Measurements from ENCODE around the gene KREMEN1.
"Not testable (repeated sequence)": the region's sequence is repeated elsewhere in the genome, so short reads cannot be mapped to it uniquely, and the experiment has no call there.

KREMEN1 gene

DNA sequence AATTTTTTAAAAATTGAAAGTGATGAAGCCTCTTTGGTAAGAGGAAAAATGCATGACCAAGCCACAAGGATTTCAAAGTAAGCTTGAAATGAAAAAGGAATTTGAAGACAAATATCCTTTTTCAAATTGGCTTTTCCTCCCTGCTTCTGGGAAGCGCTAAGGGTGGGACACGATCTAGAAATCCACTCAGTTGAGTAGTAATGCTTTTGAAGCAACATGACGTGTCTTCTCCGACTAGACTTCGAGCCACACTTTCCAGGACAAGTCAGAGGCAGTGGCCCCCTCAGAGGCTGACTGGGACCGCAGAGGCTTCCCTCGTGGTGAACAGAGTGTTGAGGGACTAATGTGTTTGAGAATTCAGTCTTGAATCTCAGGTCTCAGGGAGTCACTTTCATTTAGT lies 39.8 kb downstream of the KREMEN1 start:
- no peak for DNase-seq (ENCODE audit: low read depth, low spot score)
- H3K9me3 ChIP-seq (ENCODE audit: low read depth, low read length) = no peaks in the 10 kb centered on the region
- H3K4me3 ChIP-seq = no peak overlapping the region
- no peak overlapping the region for H3K27ac ChIP-seq
- no peak overlapping the region for H3K9ac ChIP-seq (ENCODE audit: insufficient read length)
- no peaks in the 10 kb centered on the region for H3K36me3 ChIP-seq (ENCODE audit: insufficient read depth, low read length)
- TF ChIP-seq POLR2AphosphoS5 (IDR thresholded peaks at IDR 0.05; ENCODE audit: borderline replicate concordance, low read depth, low read length) = no peak

DNA sequence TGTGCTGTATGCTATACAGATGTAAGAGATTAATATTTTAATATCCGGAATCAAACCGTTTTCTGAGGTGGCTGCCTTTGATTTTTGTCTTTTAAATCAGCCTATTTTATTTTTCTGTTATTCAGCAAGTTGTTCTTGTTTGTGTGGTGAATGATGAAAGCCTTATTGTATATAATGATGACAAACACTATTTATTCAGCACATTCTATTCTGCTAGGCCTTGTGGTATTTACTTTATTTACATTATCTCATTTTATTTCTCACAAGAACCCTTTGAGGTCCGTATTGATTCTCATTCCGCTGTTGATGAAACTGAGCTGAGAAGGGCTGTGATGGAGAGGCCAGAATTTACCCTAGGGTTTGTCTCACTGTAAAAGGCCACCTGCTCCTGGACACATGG lies 40.5 kb downstream of the KREMEN1 start:
- no peak overlapping the region for H3K4me3 ChIP-seq
- TF ChIP-seq POLR2AphosphoS5 (IDR thresholded peaks at IDR 0.05; ENCODE audit: borderline replicate concordance, low read depth, low read length) (no peak), EZH2 (IDR thresholded peaks at IDR 0.05) (no peak), FOXP2 (optimal IDR thresholded peaks at IDR 0.05; ENCODE audit: control extremely low read depth, extremely low read length, insufficient read depth) (no peak)
- no peak overlapping the region for H3K9ac ChIP-seq (ENCODE audit: insufficient read length)
- no peaks in the 10 kb centered on the region for H3K36me3 ChIP-seq (ENCODE audit: insufficient read depth, low read length)
- H3K9me3 ChIP-seq (ENCODE audit: low read depth, low read length) = no peaks in the 10 kb centered on the region
- H3K27ac ChIP-seq = no peak overlapping the region
- DNase-seq (ENCODE audit: low read depth, low spot score) = no peak

DNA sequence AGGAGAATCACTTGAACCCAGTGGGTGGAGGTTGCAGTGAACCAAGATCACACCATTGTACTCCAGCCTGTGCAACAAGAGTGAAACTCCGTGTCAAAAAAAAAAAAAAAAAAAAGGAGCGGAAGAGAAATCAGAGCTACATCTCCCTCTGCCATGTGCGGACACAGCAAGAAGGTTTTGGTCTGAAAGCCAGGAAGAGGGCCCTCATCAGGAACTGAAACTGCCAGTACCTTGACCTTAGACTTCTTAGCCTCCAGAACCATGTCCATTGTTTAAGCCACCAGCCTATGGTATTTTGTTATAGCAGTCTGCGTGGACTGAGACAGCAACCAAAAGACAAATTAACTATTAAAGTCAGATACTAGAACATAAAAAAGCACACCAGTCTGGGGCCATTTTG lies 41.6 kb downstream of the KREMEN1 start:
- DNase-seq (ENCODE audit: low read depth, low spot score) = no peak
- Histone ChIP-seq H3K9ac (ENCODE audit: insufficient read length) (no peak overlapping the region), H3K27ac (no peak overlapping the region), H3K4me3 (no peak overlapping the region), H3K9me3 (ENCODE audit: low read depth, low read length) (no peaks in the 10 kb centered on the region), H3K36me3 (ENCODE audit: insufficient read depth, low read length) (no peaks in the 10 kb centered on the region)
- TF ChIP-seq FOXP2 (optimal IDR thresholded peaks at IDR 0.05; ENCODE audit: control extremely low read depth, extremely low read length, insufficient read depth) (no peak), POLR2AphosphoS5 (IDR thresholded peaks at IDR 0.05; ENCODE audit: borderline replicate concordance, low read depth, low read length) (no peak), EZH2 (IDR thresholded peaks at IDR 0.05) (no peak)

DNA sequence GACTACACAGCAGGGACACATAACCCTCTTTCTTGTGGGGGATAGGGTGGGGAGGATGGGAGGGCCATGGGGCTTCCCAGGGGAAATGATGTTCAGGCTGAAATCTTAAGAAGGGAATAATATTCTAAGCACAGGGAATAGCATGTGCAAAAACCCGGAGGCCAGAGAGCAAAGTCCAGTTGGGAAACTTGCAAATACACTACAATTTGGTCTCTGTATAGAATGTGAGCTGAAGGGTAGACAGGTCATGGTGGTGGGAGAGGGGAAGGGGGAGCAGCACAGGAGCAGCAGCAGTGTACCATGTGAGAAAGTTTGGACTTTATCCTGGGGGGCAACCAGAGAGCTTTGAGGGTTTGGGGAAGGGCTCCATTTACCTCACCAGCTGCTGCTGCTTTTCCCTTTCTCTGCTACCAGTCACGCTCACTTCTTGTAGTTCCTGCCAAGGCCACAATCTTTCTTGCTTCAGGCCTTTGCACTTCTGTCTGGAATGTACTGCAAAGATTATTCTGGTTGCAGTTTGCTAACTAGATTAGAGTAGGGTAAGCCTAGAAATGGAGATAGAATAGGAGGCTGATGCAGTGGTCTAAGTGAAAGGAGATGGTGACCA lies 43.0 kb downstream of the KREMEN1 start:
- Histone ChIP-seq H3K9me3 (ENCODE audit: low read depth, low read length) (no peaks in the 10 kb centered on the region), H3K4me3 (no peak overlapping the region), H3K36me3 (ENCODE audit: insufficient read depth, low read length) (no peaks in the 10 kb centered on the region), H3K27ac (no peak overlapping the region), H3K9ac (ENCODE audit: insufficient read length) (no peak overlapping the region)
- no peak for DNase-seq (ENCODE audit: low read depth, low spot score)
- no peak for TF ChIP-seq POLR2AphosphoS5 (IDR thresholded peaks at IDR 0.05; ENCODE audit: borderline replicate concordance, low read depth, low read length)
- no peak for TF ChIP-seq EZH2 (IDR thresholded peaks at IDR 0.05)
- no peak for TF ChIP-seq FOXP2 (optimal IDR thresholded peaks at IDR 0.05; ENCODE audit: control extremely low read depth, extremely low read length, insufficient read depth)

DNA sequence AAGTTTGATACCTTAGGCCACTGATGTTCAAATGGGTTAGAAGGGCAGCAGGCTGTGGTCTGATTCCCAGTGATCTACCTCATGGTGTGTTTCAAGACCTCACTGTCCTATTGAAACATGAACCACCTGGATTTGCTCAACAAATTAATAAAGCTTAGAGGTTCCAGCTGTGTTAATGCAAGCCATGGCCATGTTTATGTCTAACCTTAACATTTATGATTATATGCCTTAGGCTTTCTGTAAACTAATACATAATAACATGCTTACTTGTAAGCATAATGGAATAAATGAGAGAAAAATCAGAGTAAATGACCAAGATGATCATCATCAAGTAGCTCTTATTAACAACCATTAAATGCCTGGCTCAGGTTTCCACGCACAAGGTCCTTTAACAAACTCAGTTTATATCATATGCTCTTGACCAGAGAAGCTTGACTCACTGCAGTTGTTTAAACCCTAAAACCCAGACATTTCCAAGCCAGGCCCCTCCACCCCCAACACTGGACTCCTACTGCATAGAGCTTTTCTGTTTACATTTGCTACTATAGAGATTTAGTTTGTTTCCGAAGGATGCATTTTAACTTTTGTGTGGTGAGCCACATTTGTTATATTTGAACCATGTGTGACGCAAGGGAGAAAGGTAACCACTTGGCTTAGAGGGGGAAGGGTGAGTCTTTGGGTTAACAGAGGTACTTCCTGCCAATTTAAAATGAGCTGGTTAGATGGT lies 43.7 kb downstream of the KREMEN1 start:
- TF ChIP-seq FOXP2 (optimal IDR thresholded peaks at IDR 0.05; ENCODE audit: control extremely low read depth, extremely low read length, insufficient read depth) = no peak
- no peak for TF ChIP-seq POLR2AphosphoS5 (IDR thresholded peaks at IDR 0.05; ENCODE audit: borderline replicate concordance, low read depth, low read length)
- no peak for TF ChIP-seq EZH2 (IDR thresholded peaks at IDR 0.05)
- Histone ChIP-seq H3K9me3 (ENCODE audit: low read depth, low read length) (no peaks in the 10 kb centered on the region), H3K27ac (no peak overlapping the region), H3K4me3 (no peak overlapping the region), H3K36me3 (ENCODE audit: insufficient read depth, low read length) (no peaks in the 10 kb centered on the region), H3K9ac (ENCODE audit: insufficient read length) (no peak overlapping the region)
- no peak for DNase-seq (ENCODE audit: low read depth, low spot score)

DNA sequence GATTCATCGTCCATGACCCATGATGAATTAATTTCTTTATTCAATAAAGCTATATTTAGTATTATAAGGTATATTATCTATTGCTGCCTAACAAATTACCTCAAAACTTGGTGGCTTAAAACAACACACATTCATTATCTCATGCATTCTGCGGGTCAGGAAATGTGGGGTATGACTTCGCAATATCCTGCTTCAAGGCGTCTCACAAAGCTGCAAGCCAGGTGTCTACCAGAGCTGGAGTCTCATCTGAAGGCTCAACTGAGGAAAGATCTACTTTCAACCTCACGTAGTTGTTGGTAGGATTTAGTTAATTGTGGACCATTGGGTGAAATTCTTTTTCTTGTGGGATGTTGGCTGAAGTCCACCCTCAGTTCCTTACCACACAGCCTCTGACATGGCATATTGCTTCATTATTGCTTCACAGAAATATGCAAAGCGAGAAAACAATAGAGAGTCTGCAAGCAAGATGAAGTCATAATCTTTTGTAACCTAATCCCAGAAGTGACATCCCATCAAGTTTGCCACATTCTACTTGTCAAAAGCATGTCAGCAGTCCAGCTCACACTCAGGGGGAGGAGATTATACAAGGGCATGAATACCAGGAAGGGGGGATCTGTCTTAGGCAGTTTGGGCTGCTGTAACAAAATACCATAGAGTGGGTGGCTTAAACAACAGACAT lies 45.1 kb downstream of the KREMEN1 start:
- Histone ChIP-seq H3K9ac (ENCODE audit: insufficient read length) (no peak overlapping the region), H3K27ac (no peak overlapping the region), H3K9me3 (ENCODE audit: low read depth, low read length) (no peaks in the 10 kb centered on the region), H3K36me3 (ENCODE audit: insufficient read depth, low read length) (no peaks in the 10 kb centered on the region), H3K4me3 (no peak overlapping the region)
- TF ChIP-seq FOXP2 (optimal IDR thresholded peaks at IDR 0.05; ENCODE audit: control extremely low read depth, extremely low read length, insufficient read depth) = no peak
- no peak for TF ChIP-seq EZH2 (IDR thresholded peaks at IDR 0.05)
- no peak for TF ChIP-seq POLR2AphosphoS5 (IDR thresholded peaks at IDR 0.05; ENCODE audit: borderline replicate concordance, low read depth, low read length)
- no peak for DNase-seq (ENCODE audit: low read depth, low spot score)

DNA sequence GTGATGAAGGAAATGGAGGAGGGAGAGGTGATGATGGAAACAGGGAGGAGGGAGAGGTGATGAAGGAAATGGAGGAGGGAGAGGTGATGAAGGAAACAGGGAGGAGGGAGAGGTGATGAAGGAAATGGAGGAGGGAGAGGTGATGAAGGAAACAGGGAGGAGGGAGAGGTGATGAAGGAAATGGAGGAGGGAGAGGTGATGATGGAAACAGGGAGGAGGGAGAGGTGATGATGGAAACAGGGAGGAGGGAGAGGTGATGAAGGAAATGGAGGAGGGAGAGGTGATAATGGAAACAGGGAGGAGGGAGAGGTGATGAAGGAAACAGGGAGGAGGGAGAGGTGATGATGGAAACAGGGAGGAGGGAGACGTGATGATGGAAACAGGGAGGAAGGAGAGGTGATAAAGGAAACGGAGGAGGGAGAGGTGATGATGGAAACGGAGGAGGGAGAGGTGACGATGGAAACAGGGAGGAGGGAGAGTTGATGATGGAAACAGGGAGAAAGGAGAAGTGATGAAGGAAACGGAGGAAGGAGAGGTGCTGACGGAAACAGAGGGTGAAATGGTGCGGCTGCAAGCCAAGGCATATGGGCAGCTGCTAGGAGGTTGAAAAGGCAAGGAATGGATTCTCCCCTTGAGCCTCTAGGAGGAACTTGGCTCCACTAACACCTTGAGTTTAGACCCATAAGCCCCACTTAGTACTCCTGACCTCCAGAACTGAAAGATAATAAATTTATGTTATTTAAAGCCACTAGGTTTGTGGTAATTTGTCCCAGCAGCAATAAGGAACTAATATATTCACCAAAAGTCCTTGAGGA lies 47.5 kb downstream of the KREMEN1 start:
- not testable (repeated sequence) for H3K36me3 ChIP-seq (ENCODE audit: insufficient read depth, low read length); H3K9ac ChIP-seq (ENCODE audit: insufficient read length); H3K4me3 ChIP-seq; H3K9me3 ChIP-seq (ENCODE audit: low read depth, low read length); DNase-seq (ENCODE audit: low read depth, low spot score); H3K27ac ChIP-seq

DNA sequence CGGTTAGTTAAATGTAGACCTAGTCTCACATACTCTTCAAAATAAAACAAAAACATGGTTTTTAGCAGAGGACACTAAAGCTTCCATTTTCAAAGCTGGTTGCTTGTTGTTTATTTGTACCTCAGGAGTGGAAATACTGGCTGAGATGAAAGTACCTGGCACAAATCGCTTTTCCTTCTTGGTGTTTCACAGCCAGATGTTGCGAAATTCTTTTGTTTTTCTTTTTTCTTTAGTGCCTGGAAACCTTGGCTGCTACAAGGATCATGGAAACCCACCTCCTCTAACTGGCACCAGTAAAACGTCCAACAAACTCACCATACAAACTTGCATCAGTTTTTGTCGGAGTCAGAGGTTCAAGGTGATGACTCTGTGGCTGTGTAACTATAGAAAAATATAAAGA lies 48.3 kb downstream of the KREMEN1 start:
- Histone ChIP-seq H3K9ac (ENCODE audit: insufficient read length) (no peak overlapping the region), H3K27ac (no peak overlapping the region), H3K4me3 (no peak overlapping the region), H3K36me3 (ENCODE audit: insufficient read depth, low read length) (peaks cover 2% of the 10 kb centered on the region; the same call in 1 of the 2 replicates), H3K9me3 (ENCODE audit: low read depth, low read length) (no peaks in the 10 kb centered on the region)
- no peak for TF ChIP-seq POLR2AphosphoS5 (IDR thresholded peaks at IDR 0.05; ENCODE audit: borderline replicate concordance, low read depth, low read length)
- no peak for TF ChIP-seq FOXP2 (optimal IDR thresholded peaks at IDR 0.05; ENCODE audit: control extremely low read depth, extremely low read length, insufficient read depth)
- TF ChIP-seq EZH2 (IDR thresholded peaks at IDR 0.05) = no peak
- no peak for DNase-seq (ENCODE audit: low read depth, low spot score)

Data from SK-N-MC (cell line).